GM18502 (cell line): ENCODE data around the gene TBL1Y.
"Not testable (repeated sequence)": the region's sequence is repeated elsewhere in the genome, so short reads cannot be mapped to it uniquely, and the experiment has no call there.

ENCODE experiments used
- ATAC-seq: cut with Tn5 transposase; IDR thresholded peaks from one replicate; pipeline ENCODE4 v1.9.1; 2021; ENCODE audit warnings: mild to moderate bottlenecking; ENCODE audit not compliant: unreplicated experiment, poor library complexity

Gene TBL1Y

GRCh38 chrY:7052461-7052860, 142.0 kb downstream of the TBL1Y start:
- not testable (repeated sequence) for ATAC-seq

- ATAC-seq: no peak
Measured at GRCh38 chrY:7056886-7057285, 146.4 kb downstream of the TBL1Y start.

- ATAC-seq: no peak
Measured at GRCh38 chrY:7078725-7079124, 168.2 kb downstream of the TBL1Y start.

- not testable (repeated sequence) for ATAC-seq
Measured at GRCh38 chrY:7080548-7080947, 170.1 kb downstream of the TBL1Y start.

- no peak for ATAC-seq
Measured at GRCh38 chrY:7085606-7086005, 175.1 kb downstream of the TBL1Y start.

- no peak for ATAC-seq
Measured at GRCh38 chrY:7092836-7093235, 182.3 kb downstream of the TBL1Y start.

GRCh38 chrY:7094365-7094764, 183.9 kb downstream of the TBL1Y start:
- ATAC-seq: no peak

GRCh38 chrY:7097021-7097420, 186.5 kb downstream of the TBL1Y start:
- ATAC-seq: no peak

GRCh38 chrY:7099742-7100141, 189.2 kb downstream of the TBL1Y start:
- no peak for ATAC-seq

GRCh38 chrY:7102680-7103079, 192.2 kb downstream of the TBL1Y start:
- no peak for ATAC-seq

GRCh38 chrY:7107179-7107578, 196.7 kb downstream of the TBL1Y start:
- no peak for ATAC-seq

- ATAC-seq: no peak
Measured at GRCh38 chrY:7110086-7110485, 199.6 kb downstream of the TBL1Y start.

GRCh38 chrY:7115871-7116270, 205.4 kb downstream of the TBL1Y start:
- ATAC-seq: no peak

- no peak for ATAC-seq
Measured at GRCh38 chrY:7122202-7122601, 211.7 kb downstream of the TBL1Y start.

- no peak for ATAC-seq
Measured at GRCh38 chrY:7125136-7126056, 214.9 kb downstream of the TBL1Y start.

- no peak for ATAC-seq
Measured at GRCh38 chrY:7128211-7128610, 217.7 kb downstream of the TBL1Y start.
